K562 (cell line): ENCODE data around the gene ZNF429. TPM values are rescaled to one million over a fixed set of nuclear protein-coding genes. Genes with fewer than 3 reads are reported as not detected.

Source experiments
- CBX3 ChIP-seq, 2 experiments: IDR thresholded peaks; 1 replicate in 1 of 2; 2 replicates in 1 of 2; pipeline ENCODE4 v1.6.1; 2012; ENCODE audit warnings: inconsistent platforms in 2 of 2, low read length in 2 of 2, borderline replicate concordance in 1 of 2, control low read depth in 1 of 2
- CHD4 ChIP-seq: fragments of 200-600 bp; sonication (generic); IDR thresholded peaks from 3 replicates; pipeline ENCODE4 v1.6.1; 2012; ENCODE audit warnings: low read depth, mild to moderate bottlenecking, mixed read lengths, low read length, inconsistent platforms; ENCODE audit not compliant: insufficient read depth, insufficient replicate concordance, poor library complexity, severe bottlenecking
- CTCFL ChIP-seq: IDR thresholded peaks from 2 replicates; pipeline ENCODE4 v1.6.1; 2011; ENCODE audit warnings: borderline replicate concordance, low read depth, mild to moderate bottlenecking, moderate library complexity, low read length; ENCODE audit not compliant: insufficient read depth, poor library complexity, severe bottlenecking
- E2F3 ChIP-seq: fragments of 250-450 bp; sonication (Bioruptor Pico); IDR thresholded peaks from 2 replicates; pipeline ENCODE4 v1.4.0; 2020; ENCODE audit warnings: mild to moderate bottlenecking
- EHMT2 ChIP-seq: fragments of 450-650 bp; IDR thresholded peaks from 2 replicates; pipeline ENCODE4 v1.6.1; 2018; ENCODE audit warnings: antibody characterized with exemption
- ETS2 ChIP-seq: IDR thresholded peaks from 2 replicates; pipeline ENCODE4 v1.6.1; 2016; ENCODE audit warnings: borderline replicate concordance, missing genetic modification characterization, mild to moderate bottlenecking, moderate library complexity, missing compliant biosample characterization; ENCODE audit not compliant: poor library complexity, severe bottlenecking
- HBP1 ChIP-seq: fragments of 450-650 bp; formaldehyde crosslinking; IDR thresholded peaks from 2 replicates; pipeline ENCODE4 v1.4.0; 2022; ENCODE audit warnings: missing genetic modification characterization
- HDAC2 ChIP-seq: fragments of 450-650 bp; IDR thresholded peaks from 2 replicates; pipeline ENCODE4 v1.6.1; 2016; ENCODE audit warnings: mild to moderate bottlenecking
- HDAC8 ChIP-seq: fragments of 450-650 bp; IDR thresholded peaks from 2 replicates; pipeline ENCODE4 v1.6.1; 2016; ENCODE audit warnings: mild to moderate bottlenecking, missing genetic modification characterization, moderate library complexity, missing compliant biosample characterization
- L3MBTL2 ChIP-seq: fragments of 450-650 bp; IDR thresholded peaks from 2 replicates; pipeline ENCODE4 v1.6.1; 2016; ENCODE audit warnings: mild to moderate bottlenecking, moderate library complexity
- MIER1 ChIP-seq: fragments of 450-650 bp; IDR thresholded peaks from 2 replicates; pipeline ENCODE4 v1.6.1; 2016; ENCODE audit warnings: antibody characterized with exemption, mild to moderate bottlenecking, low read depth
- RBM14 ChIP-seq: fragments of 200-400 bp; formaldehyde crosslinking; IDR thresholded peaks from 2 replicates; pipeline ENCODE4 v1.6.1; 2018; ENCODE audit warnings: low read depth, mild to moderate bottlenecking, low read length, moderate library complexity, borderline replicate concordance; ENCODE audit not compliant: insufficient read depth
- RBM15 ChIP-seq: fragments of 200-400 bp; formaldehyde crosslinking; IDR thresholded peaks from 2 replicates; pipeline ENCODE4 v1.6.1; 2018; ENCODE audit warnings: mild to moderate bottlenecking, low read length, moderate library complexity; ENCODE audit not compliant: insufficient read depth
- RCOR1 ChIP-seq, 2 experiments: IDR thresholded peaks; 2 replicates each; pipeline ENCODE4 v1.6.1; 2012; ENCODE audit warnings: low read depth in 2 of 2, low read length in 2 of 2, borderline replicate concordance in 1 of 2, improper control_type of control experiment in 1 of 2
- SNIP1 ChIP-seq: fragments of 450-650 bp; IDR thresholded peaks from 2 replicates; pipeline ENCODE4 v1.7.1; 2017; ENCODE audit warnings: low read depth, mild to moderate bottlenecking
- TEAD1 ChIP-seq, 2 experiments: fragments of 450-650 bp in 1 of 2; sonication (generic) in 1 of 2; formaldehyde crosslinking; IDR thresholded peaks; 2 replicates each; pipeline versions ENCODE4 v1.4.0 to v1.8.0; 2020 to 2022; ENCODE audit warnings: mild to moderate bottlenecking in 2 of 2, missing genetic modification reagents in 1 of 2
- ZNF3 ChIP-seq: fragments of 250-450 bp; sonication (Bioruptor Pico); IDR thresholded peaks from 2 replicates; pipeline ENCODE4 v1.5.0; 2021; ENCODE audit warnings: mild to moderate bottlenecking, moderate library complexity
- ZNF57 ChIP-seq: fragments of 450-650 bp; formaldehyde crosslinking; IDR thresholded peaks from 2 replicates; pipeline ENCODE4 v1.4.0; 2020; ENCODE audit warnings: mild to moderate bottlenecking, moderate library complexity
- ZNF644 ChIP-seq: fragments of 200-800 bp; sonication (Bioruptor generic); IDR thresholded peaks from 2 replicates; pipeline ENCODE4 v1.6.1; 2016; ENCODE audit warnings: low read depth, missing genetic modification characterization, missing compliant biosample characterization
- polyA plus RNA-seq, 8 experiments: library from polyadenylated mRNA; depleted of rRNA in 4 of 8; stranded (reverse) in 5 of 8; unstranded in 3 of 8; fragments of >200 nt; fragmentation: Nextera tagmentation in 2 of 8; fragmentation: Illumina TruSeq in 1 of 8; extraction: Ambion mirVana in 2 of 8; extraction: Trizol in 1 of 8; gene quantifications; 2 replicates each; pipeline versions ENCODE4 v1.2.1 to v1.2.3, GENCODE V29; 2011 to 2014; ENCODE audit warnings: inconsistent platforms in 1 of 8, missing spikeins in 1 of 8
- total RNA-seq, 7 experiments: library from RNA; depleted of rRNA in 6 of 7; stranded (reverse); fragments of >200 nt in 6 of 7; fragmentation: Illumina TruSeq in 2 of 7; extraction: Trizol in 2 of 7; gene quantifications; 2 replicates each; pipeline versions ENCODE4 v1.2.1 to v1.2.3, GENCODE V29; 2011 to 2021; ENCODE audit warnings: low replicate concordance in 1 of 7
- TF ChIP-seq, protein P1 (sequence below): fragments of 250-450 bp; sonication (Bioruptor Pico); IDR thresholded peaks from 2 replicates; pipeline ENCODE4 v1.4.0; 2020; ENCODE audit warnings: mild to moderate bottlenecking, moderate library complexity

Gene ZNF429
- total and polyA plus RNA-seq, 9 of the 15 experiments (the other 6 are each of a cell fraction or from before 2014, with no cell fraction given): 11.4 to 24.5 (median 16.3) TPM

DNA sequence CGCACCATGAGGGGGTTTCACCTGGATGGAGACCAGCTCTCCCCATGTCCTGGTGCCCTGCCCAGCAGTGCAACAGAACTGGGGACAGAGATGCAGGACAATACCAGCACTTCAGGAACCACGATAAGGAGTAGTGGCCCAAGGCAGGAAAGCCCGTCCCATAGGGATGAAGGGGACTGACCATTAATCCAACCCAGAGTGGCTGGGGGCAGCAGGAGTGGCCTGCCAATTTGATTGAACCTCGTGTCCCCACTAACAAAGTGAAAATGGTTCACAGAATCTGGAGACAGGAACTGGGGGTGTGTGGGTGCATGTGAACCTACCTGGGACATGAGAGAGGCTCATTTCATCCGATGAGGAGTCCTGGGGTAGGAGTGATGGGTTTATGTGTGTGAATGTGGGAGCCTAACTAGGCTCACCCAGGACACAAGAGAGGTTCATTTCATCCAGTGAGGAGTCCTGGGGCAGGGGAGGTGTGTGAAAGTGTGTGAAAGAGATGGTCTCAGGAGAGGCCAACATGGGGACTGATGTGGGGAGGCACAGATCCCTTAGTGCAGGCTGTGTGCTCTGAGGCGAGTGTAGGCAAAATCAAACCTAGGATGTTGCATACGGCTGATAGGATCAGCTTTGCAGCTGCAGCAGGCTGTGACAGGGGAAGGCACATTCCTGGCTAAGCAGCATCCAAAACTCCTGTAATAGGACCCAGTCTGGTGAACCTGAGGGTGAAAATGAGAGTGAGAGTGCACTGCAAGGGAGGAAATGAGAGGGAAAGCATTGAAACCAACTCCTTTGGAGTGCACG is 98.2 kb downstream of the ZNF429 start (continued):
- TF ChIP-seq CHD4 (no peak), HBP1 (CRISPR knock-in tag) (peak; percentile 79; the same call in 1 of the 2 replicates), RCOR1 (IDR thresholded peaks at IDR 0.05; ENCODE audit: borderline replicate concordance in 1 of 2, low read depth in 2 of 2, low read length in 2 of 2) (0 out of 4 replicates have a peak, but pooled peaks of 1 of the 2 experiments have one; percentile 25), ZNF3 (no peak), E2F3 (CRISPR knock-in tag) (peak; percentile 70), EHMT2 (no peak), CBX3 (IDR thresholded peaks at IDR 0.05; ENCODE audit: borderline replicate concordance in 1 of 2, low read length in 2 of 2) (peak in 1 of 2 experiments; percentile 32; a peak in 1 of 3 replicates), L3MBTL2 (no peak; the same call in 1 of the 2 replicates), MIER1 (no peak), RBM15 (no peak), ETS2 (tag) (no peak), ZNF644 (tag) (peak; percentile 50), RBM14 (no peak), TEAD1 (CRISPR knock-in tag; IDR thresholded peaks at IDR 0.05) (peak; percentile 47 to 77; a peak in 3 of 4 replicates), ZNF57 (CRISPR knock-in tag) (no peak), CTCFL (no peak), HDAC2 (no peak), HDAC8 (tag) (peak; percentile 82), SNIP1 (no peak)
- TF ChIP-seq, protein P1, sequence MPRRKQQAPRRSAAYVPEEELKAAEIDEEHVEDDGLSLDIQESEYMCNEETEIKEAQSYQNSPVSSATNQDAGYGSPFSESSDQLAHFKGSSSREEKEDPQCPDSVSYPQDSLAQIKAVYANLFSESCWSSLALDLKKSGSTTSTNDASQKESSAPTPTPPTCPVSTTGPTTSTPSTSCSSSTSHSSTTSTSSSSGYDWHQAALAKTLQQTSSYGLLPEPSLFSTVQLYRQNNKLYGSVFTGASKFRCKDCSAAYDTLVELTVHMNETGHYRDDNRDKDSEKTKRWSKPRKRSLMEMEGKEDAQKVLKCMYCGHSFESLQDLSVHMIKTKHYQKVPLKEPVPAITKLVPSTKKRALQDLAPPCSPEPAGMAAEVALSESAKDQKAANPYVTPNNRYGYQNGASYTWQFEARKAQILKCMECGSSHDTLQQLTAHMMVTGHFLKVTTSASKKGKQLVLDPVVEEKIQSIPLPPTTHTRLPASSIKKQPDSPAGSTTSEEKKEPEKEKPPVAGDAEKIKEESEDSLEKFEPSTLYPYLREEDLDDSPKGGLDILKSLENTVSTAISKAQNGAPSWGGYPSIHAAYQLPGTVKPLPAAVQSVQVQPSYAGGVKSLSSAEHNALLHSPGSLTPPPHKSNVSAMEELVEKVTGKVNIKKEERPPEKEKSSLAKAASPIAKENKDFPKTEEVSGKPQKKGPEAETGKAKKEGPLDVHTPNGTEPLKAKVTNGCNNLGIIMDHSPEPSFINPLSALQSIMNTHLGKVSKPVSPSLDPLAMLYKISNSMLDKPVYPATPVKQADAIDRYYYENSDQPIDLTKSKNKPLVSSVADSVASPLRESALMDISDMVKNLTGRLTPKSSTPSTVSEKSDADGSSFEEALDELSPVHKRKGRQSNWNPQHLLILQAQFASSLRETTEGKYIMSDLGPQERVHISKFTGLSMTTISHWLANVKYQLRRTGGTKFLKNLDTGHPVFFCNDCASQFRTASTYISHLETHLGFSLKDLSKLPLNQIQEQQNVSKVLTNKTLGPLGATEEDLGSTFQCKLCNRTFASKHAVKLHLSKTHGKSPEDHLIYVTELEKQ (CRISPR knock-in tag): 0 out of 2 replicates have a peak, but pooled peaks have one; percentile 12
